SK-N-SH (cell line): Measurements from ENCODE around the gene MT1E. TPM values are rescaled to one million over a fixed set of nuclear protein-coding genes. Genes with fewer than 3 reads are reported as not detected.

Source experiments
- CTCF ChIA-PET: fragments of 300-600, 350-600 bp; formaldehyde crosslinking; extraction: SDS; loops from one replicate; lab custom pipeline; 2021; lab: Yijun Ruan, JAX
- POLR2A ChIA-PET: fragments of 350-600 bp; sonication (Branson Sonifier 250); formaldehyde crosslinking; extraction: SDS; loops from one replicate; lab custom pipeline; 2020; ENCODE audit warnings: antibody characterized with exemption, inconsistent platforms; lab: Yijun Ruan, JAX
- DNase-seq: peaks from one replicate; pipeline ENCODE4 v3.0.0; 2012
- H2AFZ ChIP-seq: fragments of 200-600 bp; sonication (generic); 2 replicates; pipeline ENCODE4 v1.8.1; 2016; ENCODE audit warnings: antibody characterized with exemption, mild to moderate bottlenecking, low read depth
- H3F3A ChIP-seq: fragments of 200-600 bp; sonication (generic); replicated peaks from 2 replicates; pipeline ENCODE3; 2016; ENCODE audit warnings: antibody characterized with exemption, mild to moderate bottlenecking; ENCODE audit not compliant: insufficient read depth
- H3K27ac ChIP-seq, 2 experiments: fragments of 200-500 bp in 1 of 2; fragments of 200-600 bp in 1 of 2; sonication (Bioruptor generic) in 1 of 2; sonication (generic), shearing (Covaris generic) in 1 of 2; 2 replicates each; pipeline versions ENCODE4 v1.5.1 to v1.6.1; 2014 to 2016; ENCODE audit warnings: low read depth in 2 of 2, inconsistent platforms in 1 of 2, low read length in 1 of 2, mild to moderate bottlenecking in 1 of 2, mixed read lengths in 1 of 2
- H3K27me3 ChIP-seq: fragments of 200-600 bp; sonication (generic), shearing (Covaris generic); 2 replicates; pipeline ENCODE4 v1.6.1; 2016; ENCODE audit warnings: mixed run types; ENCODE audit not compliant: insufficient read depth
- H3K36me3 ChIP-seq, 2 experiments: fragments of 200-500 bp in 1 of 2; fragments of 200-600 bp in 1 of 2; sonication (Bioruptor generic) in 1 of 2; sonication (generic) in 1 of 2; replicated peaks in 1 of 2; 2 replicates each; pipeline versions ENCODE3 to v1.5.1; 2014 to 2016; ENCODE audit warnings: low read length in 1 of 2, mild to moderate bottlenecking in 1 of 2; ENCODE audit not compliant: insufficient read depth in 2 of 2, control insufficient read depth in 1 of 2
- H3K4me1 ChIP-seq, 2 experiments: fragments of 200-500 bp in 1 of 2; fragments of 200-600 bp in 1 of 2; sonication (Bioruptor generic) in 1 of 2; sonication (generic), shearing (Covaris generic) in 1 of 2; 2 replicates each; pipeline versions ENCODE4 v1.5.1 to v1.6.1; 2014 to 2016; ENCODE audit warnings: low read depth in 1 of 2, low read length in 1 of 2, mixed run types in 1 of 2; ENCODE audit not compliant: insufficient read depth in 2 of 2, control insufficient read depth in 1 of 2
- H3K4me2 ChIP-seq: fragments of 200-600 bp; sonication (generic), shearing (Covaris generic); 2 replicates; pipeline ENCODE4 v1.6.1; 2017; ENCODE audit warnings: mixed run types
- H3K4me3 ChIP-seq, 2 experiments: fragments of 200-500 bp in 1 of 2; fragments of 200-600 bp in 1 of 2; sonication (Bioruptor generic) in 1 of 2; sonication (generic), shearing (Covaris generic) in 1 of 2; 2 replicates each; pipeline versions ENCODE4 v1.5.1 to v1.8.1; 2014 to 2016; ENCODE audit warnings: low read depth in 2 of 2, inconsistent platforms in 1 of 2, low read length in 1 of 2, mild to moderate bottlenecking in 1 of 2, mixed read lengths in 1 of 2, moderate library complexity in 1 of 2
- H3K79me2 ChIP-seq: fragments of 200-600 bp; sonication (generic); 2 replicates; pipeline ENCODE4 v1.8.1; 2017; ENCODE audit warnings: mild to moderate bottlenecking; ENCODE audit not compliant: insufficient read depth
- H3K9ac ChIP-seq: fragments of 200-600 bp; sonication (generic); 2 replicates; pipeline ENCODE4 v1.6.1; 2017; ENCODE audit warnings: mixed run types
- H3K9me2 ChIP-seq: fragments of 200-600 bp; sonication (generic); 2 replicates; pipeline ENCODE4 v1.6.1; 2017; ENCODE audit warnings: mixed run types
- H3K9me3 ChIP-seq: fragments of 200-600 bp; sonication (generic); 2 replicates; pipeline ENCODE4 v1.6.1; 2017; ENCODE audit warnings: mixed run types, mild to moderate bottlenecking, moderate library complexity
- H4K20me1 ChIP-seq: fragments of 200-600 bp; sonication (generic); 2 replicates; pipeline ENCODE4 v1.6.1; 2017; ENCODE audit warnings: mild to moderate bottlenecking, mixed run types; ENCODE audit not compliant: insufficient read depth
- ELF1 ChIP-seq: IDR thresholded peaks from 2 replicates; pipeline ENCODE4 v1.4.0; 2012
- EP300 ChIP-seq, 2 experiments: IDR thresholded peaks; 2 replicates each; pipeline versions ENCODE4 v1.4.0 to v1.6.1; 2012; ENCODE audit warnings: borderline replicate concordance in 1 of 2, low read depth in 1 of 2, low read length in 1 of 2
- EZH2phosphoT487 ChIP-seq: fragments of 200-600 bp; sonication (generic); IDR thresholded peaks from 2 replicates; pipeline ENCODE4 v1.6.1; 2017; ENCODE audit warnings: low read depth, mixed run types, mild to moderate bottlenecking, antibody characterized with exemption, moderate library complexity, borderline replicate concordance
- FOSL2 ChIP-seq: IDR thresholded peaks from 2 replicates; pipeline ENCODE4 v1.4.0; 2012; ENCODE audit warnings: low read depth, mild to moderate bottlenecking, moderate library complexity, borderline replicate concordance
- GABPA ChIP-seq: IDR thresholded peaks from 2 replicates; pipeline ENCODE4 v1.4.0; 2012; ENCODE audit warnings: low read depth, mild to moderate bottlenecking
- GATA2 ChIP-seq: sonication (generic); formaldehyde crosslinking; IDR thresholded peaks from 2 replicates; pipeline ENCODE4 v1.5.0; 2020; ENCODE audit warnings: mild to moderate bottlenecking, missing genetic modification reagents
- MEF2A ChIP-seq: IDR thresholded peaks from 2 replicates; pipeline ENCODE4 v1.4.0; 2012; ENCODE audit warnings: low read depth, borderline replicate concordance
- MXI1 ChIP-seq: IDR thresholded peaks from 2 replicates; pipeline ENCODE4 v1.6.1; 2012; ENCODE audit warnings: mild to moderate bottlenecking, low read depth, low read length, improper control_type of control experiment
- NRF1 ChIP-seq: IDR thresholded peaks from 2 replicates; pipeline ENCODE4 v1.6.1; 2012; ENCODE audit warnings: low read depth, mild to moderate bottlenecking, low read length
- POLR2AphosphoS5 ChIP-seq: IDR thresholded peaks from 2 replicates; pipeline ENCODE4 v1.6.1; 2012; ENCODE audit warnings: low read depth, low read length
- RAD21 ChIP-seq: IDR thresholded peaks from 2 replicates; pipeline ENCODE4 v1.6.1; 2012; ENCODE audit warnings: mild to moderate bottlenecking, low read length
- RFX5 ChIP-seq: IDR thresholded peaks from 2 replicates; pipeline ENCODE4 v1.6.1; 2012; ENCODE audit warnings: mild to moderate bottlenecking, improper control_type of control experiment, low read length
- RXRA ChIP-seq: IDR thresholded peaks from 2 replicates; pipeline ENCODE4 v1.4.0; 2012; ENCODE audit warnings: low read depth, mild to moderate bottlenecking, borderline replicate concordance
- TAF1 ChIP-seq: IDR thresholded peaks from 2 replicates; pipeline ENCODE4 v1.6.1; 2012; ENCODE audit warnings: low read depth, mild to moderate bottlenecking, low read length, moderate library complexity, borderline replicate concordance
- whole genome bisulfite sequencing: methylation state at CpG from one replicate; pipeline ENCODE4 v1.1.6; 2017; ENCODE audit warnings: low lambda C conversion rate; 5-methylcytosine and 5-hydroxymethylcytosine counted together
- polyA plus RNA-seq, 3 experiments: library from polyadenylated mRNA; depleted of rRNA; stranded (reverse); fragments of >200 nt; gene quantifications; 2 replicates each; pipeline ENCODE4 v1.2.3, GENCODE V29; 2012
- TF ChIP-seq, protein P1 (sequence below): IDR thresholded peaks from 2 replicates; pipeline ENCODE4 v1.6.1; 2012; ENCODE audit warnings: mild to moderate bottlenecking, low read depth, low read length, moderate library complexity

MT1E gene
- polyA plus RNA-seq, 1 of the 3 experiments (the other 2 are of a cell fraction) = 205 TPM

DNA sequence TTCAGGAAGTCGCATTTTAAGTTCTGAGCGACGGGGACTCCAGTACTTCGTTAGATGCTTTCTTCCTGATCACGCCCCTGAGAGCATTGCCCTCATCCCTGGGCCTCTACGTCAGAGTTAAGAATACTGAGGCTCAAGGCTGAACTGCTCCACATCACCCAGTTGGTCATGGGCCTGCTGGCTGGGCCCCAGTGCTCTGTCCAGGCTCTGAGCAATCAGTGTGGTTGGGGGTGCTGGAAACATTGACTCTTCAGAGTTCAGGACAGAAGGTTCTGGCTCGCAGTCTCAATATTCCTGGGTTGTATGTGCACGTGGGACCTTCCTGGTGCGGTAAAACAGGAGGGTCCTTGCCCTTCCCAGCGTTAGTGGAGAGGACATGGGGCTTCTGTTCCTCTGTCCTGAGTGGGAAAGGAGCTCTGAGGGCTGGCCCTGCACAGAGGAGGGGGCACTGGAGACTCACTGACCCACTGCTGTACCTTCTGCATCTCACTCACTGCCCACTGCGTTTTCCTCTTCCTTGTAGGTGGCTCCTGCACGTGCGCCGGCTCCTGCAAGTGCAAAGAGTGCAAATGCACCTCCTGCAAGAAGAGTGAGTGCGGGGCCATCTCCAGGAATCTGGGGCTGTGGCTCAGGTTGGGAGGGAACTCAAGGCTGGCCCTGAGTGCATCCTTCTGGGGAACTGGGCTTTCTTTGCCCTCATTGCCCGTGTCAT lies 518 bp downstream of the MT1E start:
- CTCF ChIA-PET = interaction anchor here (1.0 to 1.5 kb wide), 2 partner anchors 76 to 167 kb away, joined by 5 to 6 read pairs; no protein-coding TSS in a partner anchor
- 71% methylated on average over 7 of the region's 16 CpGs for WGBS

DNA sequence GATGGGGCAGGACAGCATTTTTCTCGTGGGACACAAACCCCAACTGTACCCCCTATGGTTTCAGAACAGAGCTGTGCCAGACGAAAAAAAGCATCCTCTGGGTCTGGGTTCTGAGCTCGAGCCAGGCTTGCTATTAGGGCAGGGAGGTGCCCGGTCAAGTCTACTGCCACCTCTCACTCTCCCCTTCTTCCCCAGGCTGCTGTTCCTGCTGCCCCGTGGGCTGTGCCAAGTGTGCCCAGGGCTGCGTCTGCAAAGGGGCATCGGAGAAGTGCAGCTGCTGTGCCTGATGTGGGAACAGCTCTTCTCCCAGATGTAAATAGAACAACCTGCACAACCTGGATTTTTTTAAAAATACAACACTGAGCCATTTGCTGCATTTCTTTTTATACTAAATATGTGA lies 1.1 kb downstream of the MT1E start:
- ChIA-PET CTCF (no interaction called here), POLR2A (no interaction called here)
- Histone ChIP-seq H4K20me1 (no peaks in the 10 kb centered on the region), H3K27ac (peak overlapping the region; percentile 53 to 78; a peak in 3 of 4 replicates), H3K4me2 (peak overlapping the region; percentile 78), H3K27me3 (no peaks in the 10 kb centered on the region), H2AFZ (peak overlapping the region; percentile 23; the same call in 1 of the 2 replicates), H3K9ac (peak overlapping the region; percentile 73; the same call in 1 of the 2 replicates), H3K9me2 (no peaks in the 10 kb centered on the region), H3K4me3 (peak overlapping the region; percentile 43 to 52; a peak in 3 of 4 replicates), H3F3A (peaks cover 7% of the 10 kb centered on the region), H3K4me1 (peaks cover 7 to 17% of the 10 kb centered on the region in 2 experiments; a peak in 1 of 4 replicates), H3K36me3 (no peaks in the 10 kb centered on the region), H3K9me3 (no peaks in the 10 kb centered on the region), H3K79me2 (peaks cover 13% of the 10 kb centered on the region; the same call in 1 of the 2 replicates)
- no peak for DNase-seq
- TF ChIP-seq ELF1 (no peak), MXI1 (no peak), TAF1 (no peak), EP300 (IDR thresholded peaks at IDR 0.05; ENCODE audit: borderline replicate concordance in 1 of 2, low read depth in 1 of 2, low read length in 1 of 2) (no peak), NRF1 (no peak), GATA2 (CRISPR knock-in tag) (no peak), POLR2AphosphoS5 (no peak), FOSL2 (no peak), EZH2phosphoT487 (no peak)
- TF ChIP-seq, protein P1, sequence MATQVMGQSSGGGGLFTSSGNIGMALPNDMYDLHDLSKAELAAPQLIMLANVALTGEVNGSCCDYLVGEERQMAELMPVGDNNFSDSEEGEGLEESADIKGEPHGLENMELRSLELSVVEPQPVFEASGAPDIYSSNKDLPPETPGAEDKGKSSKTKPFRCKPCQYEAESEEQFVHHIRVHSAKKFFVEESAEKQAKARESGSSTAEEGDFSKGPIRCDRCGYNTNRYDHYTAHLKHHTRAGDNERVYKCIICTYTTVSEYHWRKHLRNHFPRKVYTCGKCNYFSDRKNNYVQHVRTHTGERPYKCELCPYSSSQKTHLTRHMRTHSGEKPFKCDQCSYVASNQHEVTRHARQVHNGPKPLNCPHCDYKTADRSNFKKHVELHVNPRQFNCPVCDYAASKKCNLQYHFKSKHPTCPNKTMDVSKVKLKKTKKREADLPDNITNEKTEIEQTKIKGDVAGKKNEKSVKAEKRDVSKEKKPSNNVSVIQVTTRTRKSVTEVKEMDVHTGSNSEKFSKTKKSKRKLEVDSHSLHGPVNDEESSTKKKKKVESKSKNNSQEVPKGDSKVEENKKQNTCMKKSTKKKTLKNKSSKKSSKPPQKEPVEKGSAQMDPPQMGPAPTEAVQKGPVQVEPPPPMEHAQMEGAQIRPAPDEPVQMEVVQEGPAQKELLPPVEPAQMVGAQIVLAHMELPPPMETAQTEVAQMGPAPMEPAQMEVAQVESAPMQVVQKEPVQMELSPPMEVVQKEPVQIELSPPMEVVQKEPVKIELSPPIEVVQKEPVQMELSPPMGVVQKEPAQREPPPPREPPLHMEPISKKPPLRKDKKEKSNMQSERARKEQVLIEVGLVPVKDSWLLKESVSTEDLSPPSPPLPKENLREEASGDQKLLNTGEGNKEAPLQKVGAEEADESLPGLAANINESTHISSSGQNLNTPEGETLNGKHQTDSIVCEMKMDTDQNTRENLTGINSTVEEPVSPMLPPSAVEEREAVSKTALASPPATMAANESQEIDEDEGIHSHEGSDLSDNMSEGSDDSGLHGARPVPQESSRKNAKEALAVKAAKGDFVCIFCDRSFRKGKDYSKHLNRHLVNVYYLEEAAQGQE = no peak
- WGBS = 70% methylated on average over 7 of the region's 7 CpGs

More for the DNA sequence above, 518 bp downstream of the MT1E start:
- Histone ChIP-seq H3K9me3 (no peaks in the 10 kb centered on the region), H3K9me2 (no peaks in the 10 kb centered on the region), H3K4me1 (peaks cover 7 to 17% of the 10 kb centered on the region in 2 experiments; a peak in 1 of 4 replicates), H3K4me2 (peak overlapping the region; percentile 78), H4K20me1 (no peaks in the 10 kb centered on the region), H3K79me2 (peaks cover 13% of the 10 kb centered on the region; the same call in 1 of the 2 replicates), H3K27ac (peak overlapping the region in 1 of 2 experiments; percentile 78; a peak in 2 of 4 replicates), H3K27me3 (no peaks in the 10 kb centered on the region), H3K4me3 (peak overlapping the region; percentile 43 to 52; a peak in 3 of 4 replicates), H3K36me3 (no peaks in the 10 kb centered on the region), H2AFZ (0 out of 2 replicates have a peak overlapping the region, but pooled peaks have one; percentile 16), H3K9ac (peak overlapping the region; percentile 73), H3F3A (peaks cover 7% of the 10 kb centered on the region)
- no peak for DNase-seq
- POLR2A ChIA-PET = interaction anchor here (1.0 kb wide), 1 partner anchor 57 kb away, joined by 3 read pairs; the partner anchor contains the start of gene MT1X
- no peak for TF ChIP-seq GABPA
- TF ChIP-seq MXI1 = no peak
- TF ChIP-seq, protein P1 = peak; percentile 37; the same call in 1 of the 2 replicates
- TF ChIP-seq FOSL2 = no peak
- TF ChIP-seq RFX5 = no peak
- no peak for TF ChIP-seq MEF2A
- no peak for TF ChIP-seq RXRA
- TF ChIP-seq RAD21 = no peak
